ENCODE measurements around the gene KLHL30.

Gene KLHL30

DNA sequence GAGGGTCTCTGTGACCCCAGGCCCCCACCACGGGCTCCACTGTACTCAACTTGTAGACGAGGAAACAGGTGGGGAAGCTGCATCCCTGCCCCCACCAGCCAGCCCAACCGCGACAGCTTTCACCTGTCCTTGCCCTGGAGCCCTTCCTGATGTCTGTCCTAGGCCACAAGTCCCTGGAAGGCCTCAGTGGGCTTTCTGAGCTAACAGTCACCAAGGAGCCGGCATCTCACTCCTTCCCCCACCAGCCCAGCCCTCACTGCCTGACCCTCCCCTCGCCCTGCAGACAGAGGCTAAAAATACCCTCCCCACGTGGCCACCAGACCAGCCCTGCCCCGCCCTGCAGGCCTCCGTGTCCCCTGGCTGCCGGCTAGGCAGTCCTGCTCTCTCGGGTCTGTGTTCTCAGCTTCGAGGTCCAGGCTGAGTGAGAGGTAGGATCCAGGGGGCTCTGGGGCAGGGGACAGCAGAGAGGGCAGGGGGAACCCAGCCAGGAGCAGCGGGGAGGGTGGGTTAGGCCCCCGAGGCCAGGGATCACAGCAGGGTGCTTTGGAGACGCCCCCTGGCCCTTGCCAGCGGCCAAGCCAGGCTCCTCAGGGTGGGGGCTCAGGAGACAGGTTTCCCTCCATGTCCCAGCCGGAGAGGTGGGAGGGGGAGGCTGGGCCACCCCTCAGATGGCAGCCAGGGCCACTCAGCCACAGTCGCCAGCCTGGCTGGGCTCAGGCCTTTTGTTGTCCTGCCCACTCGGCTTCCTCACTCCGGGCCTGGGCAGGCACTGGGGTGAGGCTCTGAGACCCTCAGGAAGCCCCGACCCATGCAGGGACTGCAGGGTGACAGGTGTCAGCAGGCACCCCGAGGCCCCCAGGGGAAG, at the start of gene KLHL30:
TSS of gene KLHL30 (plus strand) at position 338 of the 865 bp plus-strand sequence. CDS start 2,087 bp downstream, outside the sequence.
- no peak for DNase-seq (ENCODE audit: low read depth)

- DNase-seq (ENCODE audit: low read depth): no peak
These were observed 47.6 kb upstream of the KLHL30 start for GRCh38 chr2:238090887-238091286.

DNA sequence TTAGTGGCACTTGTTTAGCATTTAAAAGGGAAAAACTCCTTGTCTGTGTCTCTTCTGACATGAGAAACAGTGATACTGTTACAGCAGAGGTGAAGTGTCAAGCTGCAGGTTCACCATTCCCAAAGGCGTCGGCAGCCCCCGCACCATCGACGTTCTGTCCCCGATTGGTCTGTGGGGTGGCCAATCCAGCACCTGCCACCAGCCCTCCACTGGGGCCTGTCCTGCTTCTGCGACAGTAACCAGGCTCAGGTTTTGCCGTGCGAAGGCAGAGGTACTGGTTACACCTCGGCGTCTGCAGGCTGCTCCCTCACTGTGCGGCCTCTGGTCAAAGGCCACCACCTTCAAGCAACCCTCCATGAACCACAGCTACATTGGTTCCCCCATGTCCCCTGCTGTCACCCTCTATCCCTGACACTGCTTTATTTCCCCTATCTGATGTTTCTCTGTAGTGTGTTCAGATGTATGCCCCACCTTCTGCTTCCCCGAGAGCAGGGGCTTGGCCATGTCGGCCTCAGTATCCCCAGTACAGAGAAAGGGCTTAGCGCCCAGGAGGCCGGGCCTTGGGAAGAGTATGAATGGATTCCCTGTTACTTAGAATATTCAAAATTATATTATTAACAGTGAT, 46.9 kb upstream of the KLHL30 start:
- no peak for DNase-seq (ENCODE audit: low read depth)

DNA sequence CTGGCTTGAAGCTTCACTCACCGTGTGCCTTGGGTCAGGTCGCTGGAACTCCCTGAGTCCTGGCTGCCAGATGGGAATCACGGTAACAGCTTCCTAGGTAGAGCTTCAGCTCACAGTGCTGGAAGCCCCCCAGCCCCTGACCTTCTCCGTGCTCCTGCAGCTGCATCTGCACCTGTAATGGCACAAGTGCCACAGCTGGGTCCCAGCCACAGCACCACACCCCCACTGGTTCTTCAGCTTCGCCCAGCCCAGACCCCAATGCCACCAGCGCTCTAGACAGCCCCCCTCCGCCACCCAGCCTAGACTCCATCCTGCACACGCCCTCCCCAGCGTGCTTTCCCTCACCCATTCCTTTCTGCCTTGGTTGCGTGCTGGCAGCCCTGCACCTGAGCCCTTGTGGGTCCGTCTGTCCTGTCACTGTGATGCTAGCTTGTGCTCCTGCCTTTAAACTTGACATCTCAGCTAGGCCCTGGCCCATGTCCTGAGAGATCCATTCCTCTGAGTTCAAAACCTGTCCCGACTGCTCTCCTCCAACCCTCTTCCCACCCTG, 45.9 kb upstream of the KLHL30 start:
- DNase-seq (ENCODE audit: low read depth): no peak

DNA sequence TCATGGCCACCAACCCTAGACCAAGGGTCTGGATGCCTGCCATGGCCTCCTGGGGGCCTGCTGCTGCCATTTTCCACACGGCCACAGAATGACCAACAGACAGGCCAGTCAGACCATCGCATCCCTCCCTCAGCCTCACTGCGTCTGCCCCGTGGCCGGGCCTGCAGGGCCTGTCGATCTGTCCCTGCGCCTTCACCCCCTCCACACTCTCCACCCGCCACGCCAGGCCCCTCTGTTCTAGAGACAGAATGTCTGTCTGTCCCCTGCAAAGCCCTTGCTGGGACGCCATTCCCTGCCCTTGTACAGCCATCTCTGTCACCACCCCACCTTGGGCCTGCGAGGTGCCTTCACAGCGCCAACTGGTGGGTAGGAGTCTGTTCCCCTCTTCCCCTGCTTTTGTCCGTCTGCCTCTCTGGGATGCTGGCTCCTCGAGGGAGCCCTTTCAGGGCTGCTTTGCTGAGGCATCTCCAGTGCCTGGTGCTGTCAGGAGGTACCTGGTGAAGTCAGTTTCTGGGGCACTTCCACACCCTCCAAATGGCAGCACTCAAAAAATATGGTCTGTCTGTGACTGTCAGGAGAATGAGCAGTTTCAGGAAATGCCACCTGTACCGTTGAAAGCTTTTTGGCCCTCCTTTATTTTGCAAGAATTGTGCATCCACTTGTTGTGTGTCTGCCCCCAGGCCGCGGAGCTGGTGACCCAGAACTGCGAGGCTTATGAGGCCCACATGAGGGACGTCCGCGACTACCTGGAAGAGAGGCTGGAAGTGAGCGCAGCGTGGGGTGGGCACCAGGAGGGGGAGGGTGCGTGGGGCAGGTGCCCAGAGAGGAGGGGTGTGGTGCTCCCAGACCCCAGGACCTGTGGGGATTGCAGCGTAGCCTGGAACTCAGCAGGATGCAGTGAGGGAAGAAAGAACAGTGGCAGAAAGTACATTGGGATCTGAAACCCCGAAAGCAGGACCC, 45.0 kb upstream of the KLHL30 start:
- DNase-seq (ENCODE audit: low read depth): no peak

DNA sequence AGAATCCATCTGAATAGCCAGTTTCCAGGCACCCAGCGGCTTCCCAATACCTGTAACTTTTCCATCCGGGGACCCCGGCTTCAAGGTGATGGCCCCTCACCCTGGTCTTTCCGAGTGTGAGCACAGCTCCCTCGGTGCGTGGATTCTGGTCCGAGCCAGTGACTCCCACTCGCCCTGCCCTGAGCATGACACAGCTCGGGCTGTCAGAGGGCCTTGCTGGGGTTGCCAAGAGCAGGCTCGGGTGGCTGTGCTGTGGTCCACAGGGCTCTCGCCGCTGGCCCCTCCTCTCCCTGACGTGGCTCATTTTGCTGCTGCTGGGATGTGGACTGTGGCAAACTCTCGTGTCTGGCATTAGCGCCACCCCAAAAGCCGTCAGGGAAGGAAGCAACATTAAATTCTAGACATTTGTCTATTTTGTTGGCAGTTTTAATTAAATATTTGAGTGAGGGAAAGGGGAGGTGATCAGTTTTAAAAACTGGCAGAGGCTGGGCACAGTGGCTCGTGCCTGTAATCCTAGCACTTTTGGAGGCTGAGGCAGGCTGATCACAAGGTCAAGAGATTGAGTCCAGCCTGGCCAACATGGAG, 43.9 kb upstream of the KLHL30 start:
- no peak for DNase-seq (ENCODE audit: low read depth)

DNA sequence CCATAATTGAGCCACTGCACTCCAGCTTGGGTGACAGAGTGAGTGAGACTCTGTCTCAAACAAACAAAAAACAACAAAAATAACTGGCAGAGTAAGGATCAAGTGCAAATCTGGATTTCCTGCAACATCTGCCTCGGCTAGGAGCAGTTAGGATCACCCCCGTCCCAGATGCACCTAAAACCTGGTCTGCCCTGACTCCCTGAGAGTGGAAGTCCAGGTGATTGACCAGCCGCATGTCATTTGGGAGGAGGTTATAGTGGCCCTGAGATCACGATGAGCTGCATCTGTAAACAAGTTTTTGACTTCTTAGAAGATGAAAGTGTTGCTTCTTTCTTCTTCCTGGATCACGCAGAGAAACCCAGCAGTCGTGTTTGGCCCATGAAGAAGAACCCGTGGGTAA, 43.3 kb upstream of the KLHL30 start:
- DNase-seq (ENCODE audit: low read depth): no peak

- DNase-seq (ENCODE audit: low read depth): no peak
These were observed 42.0 kb upstream of the KLHL30 start for GRCh38 chr2:238096311-238097011.

DNA sequence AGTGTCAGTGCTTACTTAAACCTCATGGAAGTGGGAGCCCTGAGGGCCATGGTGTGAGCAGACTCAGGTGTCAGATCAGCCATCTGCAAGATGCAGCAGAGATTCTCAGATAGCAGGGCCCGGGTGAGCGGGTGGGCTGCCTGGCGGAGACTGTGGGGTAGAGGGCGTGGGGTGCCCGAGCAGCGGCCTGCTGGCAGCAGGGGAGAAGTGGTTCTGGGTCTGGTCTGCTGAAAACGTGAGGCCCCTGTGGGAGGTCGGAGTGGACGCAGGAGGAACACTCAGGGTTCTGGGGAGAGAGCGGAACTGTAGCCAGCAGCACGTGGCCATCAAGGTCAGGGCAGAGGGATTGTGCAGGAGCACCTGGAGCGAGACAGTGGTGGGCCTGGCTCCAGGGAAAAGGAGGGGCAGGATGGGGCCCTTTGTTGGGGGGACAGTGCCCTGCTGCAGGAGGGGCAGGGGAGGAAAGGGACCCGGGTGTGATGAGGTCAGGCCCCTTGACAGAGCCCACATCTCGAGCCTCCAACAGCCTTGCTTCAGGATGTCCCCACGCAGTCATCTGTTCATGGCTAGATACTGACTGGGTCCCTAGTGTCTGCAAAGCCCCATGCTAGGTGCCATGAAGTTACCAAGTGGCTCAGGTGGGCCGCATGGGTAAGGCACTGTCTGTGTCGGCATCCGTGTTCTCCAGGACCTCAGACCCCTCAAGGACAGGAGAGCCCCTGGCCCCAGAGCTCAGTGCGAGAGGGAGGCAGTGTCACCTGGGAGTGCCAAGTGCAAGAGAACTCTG, 41.1 kb upstream of the KLHL30 start:
- no peak for DNase-seq (ENCODE audit: low read depth)

- peak; percentile 61 for DNase-seq (ENCODE audit: low read depth)
These were observed 40.2 kb upstream of the KLHL30 start for GRCh38 chr2:238097988-238098871.

GRCh38 chr2:238098901-238099713, 39.4 kb upstream of the KLHL30 start:
- DNase-seq (ENCODE audit: low read depth): no peak

- no peak for DNase-seq (ENCODE audit: low read depth)
These were observed 38.8 kb upstream of the KLHL30 start for GRCh38 chr2:238099714-238100048.

- no peak for DNase-seq (ENCODE audit: low read depth)
These were observed 38.2 kb upstream of the KLHL30 start, which contains the start of gene ESPNL for GRCh38 chr2:238100049-238100820. Gene ESPNL (plus strand): TSS chr2:238100340. CDS start chr2:238100420, 80 bp downstream.

DNA sequence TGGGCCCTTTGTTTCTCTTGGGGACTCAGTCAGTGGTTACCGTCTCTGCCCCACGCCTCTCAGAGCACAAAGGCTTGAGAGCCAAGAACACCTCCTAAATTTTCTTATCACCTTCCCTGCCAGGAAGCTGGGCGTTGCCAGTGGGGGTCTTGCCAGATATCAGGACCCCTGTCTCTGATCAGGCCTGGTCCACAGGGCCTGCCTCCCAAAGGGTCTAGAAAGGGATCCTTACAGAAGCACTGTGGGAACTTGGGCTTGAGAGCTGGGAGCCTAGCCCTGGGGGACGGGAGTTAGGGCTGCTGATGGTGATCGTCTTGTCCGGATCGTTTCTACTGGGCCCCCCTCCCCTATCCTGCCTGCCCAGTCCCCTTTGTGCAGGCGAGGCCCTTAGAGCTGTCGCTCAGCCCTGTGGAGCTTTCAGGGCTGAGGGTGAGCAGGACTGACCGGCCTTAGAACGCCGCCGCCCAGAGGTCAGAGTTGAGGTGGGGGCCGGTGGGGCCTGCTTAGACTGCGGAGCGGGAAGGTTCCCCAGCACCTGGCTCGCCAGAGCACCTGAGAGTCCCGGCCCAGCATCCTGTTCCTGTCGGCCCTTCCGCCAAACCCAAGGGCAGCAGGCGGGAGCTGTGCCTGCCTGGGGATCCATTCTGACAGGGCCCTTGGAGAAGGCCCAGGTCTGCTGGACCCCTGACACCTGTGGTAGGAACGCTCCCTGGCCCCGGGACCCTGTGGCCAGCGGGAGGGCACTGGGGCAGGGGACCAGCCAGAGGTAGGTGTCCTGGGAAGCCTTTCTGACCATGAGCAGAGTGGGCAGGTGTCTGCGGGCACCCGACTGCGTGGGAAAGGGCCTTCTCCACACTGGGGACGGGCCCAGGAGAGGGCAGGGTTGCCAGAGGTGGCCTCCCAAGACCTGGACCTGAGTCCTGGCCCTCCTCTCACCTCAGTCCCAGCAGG, 37.4 kb upstream of the KLHL30 start:
- DNase-seq (ENCODE audit: low read depth): no peak

- DNase-seq (ENCODE audit: low read depth): no peak
These were observed 36.3 kb upstream of the KLHL30 start for GRCh38 chr2:238101891-238102841.

All from iris pigment epithelial cell (primary cell).